HL-60 (cell line): ENCODE measurements around the gene CLDN15.

ENCODE experiments used
- CTCF ChIP-seq: IDR thresholded peaks from one replicate; pipeline ENCODE4 v1.5.1; 2011; ENCODE audit warnings: low read length, control low read depth, inconsistent platforms; ENCODE audit not compliant: insufficient read depth
- REST ChIP-seq: IDR thresholded peaks from 2 replicates; pipeline ENCODE4 v1.6.1; 2012; ENCODE audit warnings: low read depth; ENCODE audit not compliant: insufficient replicate concordance

GRCh38 chr7:101248276-101248675 is 10.7 kb upstream of the CLDN15 start:
- TF ChIP-seq CTCF: no peak
- no peak for TF ChIP-seq REST
